Tibial artery (tissue), 4 donors: ENCODE data around the gene KCNT1.

Experiments used
- DNase-seq, 2 donors: peaks; one replicate each; pipeline ENCODE4 v3.0.0-alpha.2; 2019
- H3K27ac ChIP-seq, 2 donors: fragments of 200-600 bp; sonication (generic) in 1 of 2; 1 replicate in 1 of 2; 2 replicates in 1 of 2; pipeline ENCODE4 v1.5.1; 2018 to 2019; ENCODE audit warnings: mild to moderate bottlenecking in 1 of 2
- H3K27me3 ChIP-seq, 2 donors: fragments of 200-600 bp; sonication (generic) in 1 of 2; one replicate each; pipeline versions ENCODE4 v1.5.1 to v1.6.0; 2016 to 2019
- H3K36me3 ChIP-seq, 3 donors: fragments of 200-600 bp; sonication (generic) in 2 of 3; one replicate each; pipeline ENCODE4 v1.5.1; 2016 to 2019; ENCODE audit warnings: mild to moderate bottlenecking in 2 of 3
- H3K4me1 ChIP-seq, 4 donors: fragments of 200-600 bp; sonication (generic) in 2 of 4; 1 replicate in 3 of 4; 2 replicates in 1 of 4; pipeline ENCODE4 v1.5.1; 2016 to 2019
- H3K4me3 ChIP-seq, 2 donors: fragments of 200-600 bp; sonication (generic) in 1 of 2; 1 replicate in 1 of 2; 2 replicates in 1 of 2; pipeline ENCODE4 v1.5.1; 2018 to 2019; ENCODE audit warnings: mild to moderate bottlenecking in 2 of 2
- H3K9me3 ChIP-seq, 3 donors: fragments of 200-600 bp; sonication (generic) in 1 of 3; one replicate each; pipeline ENCODE4 v1.5.1; 2016 to 2019
- CTCF ChIP-seq, 2 experiments: fragments of 200-600 bp in 1 of 2; fragments of 450-650 bp in 1 of 2; IDR thresholded peaks; one replicate each; pipeline ENCODE4 v1.5.1; 2017 to 2019; ENCODE audit warnings: antibody characterized with exemption in 2 of 2, mild to moderate bottlenecking in 1 of 2, moderate library complexity in 1 of 2
- intact Hi-C: fragments of 100-400 bp; cut with DNase I; formaldehyde crosslinking; loops from one replicate; pipeline ENCODE4 v1.15.0; 2023; ENCODE audit warnings: low total_unique reads

Gene KCNT1

GRCh38 chr9:135802876-135803419, 101.0 kb downstream of the KCNT1 start:
- H3K27me3 ChIP-seq: no peaks in the 10 kb centered on the region
- H3K4me3 ChIP-seq: no peak overlapping the region
- H3K36me3 ChIP-seq: no peaks in the 10 kb centered on the region
- no peak for DNase-seq
- intact Hi-C loops: no loop called here
- no peak for TF ChIP-seq CTCF (IDR thresholded peaks at IDR 0.05)
- H3K4me1 ChIP-seq: peaks cover 0 to 26% (median 20%) of the 10 kb centered on the region in 4 donors
- H3K27ac ChIP-seq: no peak overlapping the region
- H3K9me3 ChIP-seq: no peaks in the 10 kb centered on the region

DNA sequence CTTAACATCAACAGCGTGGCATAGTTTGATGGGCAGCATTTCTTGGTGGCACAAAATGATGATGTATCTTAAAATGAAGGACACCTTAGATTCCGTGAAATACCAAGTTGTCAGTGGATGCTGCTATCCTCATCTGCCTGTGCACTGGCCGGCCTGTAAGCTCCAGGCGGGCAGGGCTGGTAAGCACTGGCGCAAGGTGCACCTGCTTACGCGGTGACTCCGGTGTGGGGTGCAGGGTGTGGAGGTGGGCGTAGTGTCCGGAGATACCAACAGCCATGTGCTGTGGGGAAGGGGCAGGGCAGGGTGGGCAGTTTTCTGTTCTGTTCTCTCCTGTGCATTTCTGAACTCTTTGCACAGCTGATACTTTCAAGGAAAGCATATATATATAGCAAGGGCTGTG, 101.5 kb downstream of the KCNT1 start:
- peaks cover 0 to 21% (median 15%) of the 10 kb centered on the region in 4 donors for H3K4me1 ChIP-seq
- H3K27me3 ChIP-seq: no peaks in the 10 kb centered on the region
- no peak for TF ChIP-seq CTCF (IDR thresholded peaks at IDR 0.05)
- H3K36me3 ChIP-seq: no peaks in the 10 kb centered on the region
- no peaks in the 10 kb centered on the region for H3K9me3 ChIP-seq
- intact Hi-C loops: no loop called here
- no peak for DNase-seq
- no peak overlapping the region for H3K27ac ChIP-seq
- H3K4me3 ChIP-seq: no peak overlapping the region

DNA sequence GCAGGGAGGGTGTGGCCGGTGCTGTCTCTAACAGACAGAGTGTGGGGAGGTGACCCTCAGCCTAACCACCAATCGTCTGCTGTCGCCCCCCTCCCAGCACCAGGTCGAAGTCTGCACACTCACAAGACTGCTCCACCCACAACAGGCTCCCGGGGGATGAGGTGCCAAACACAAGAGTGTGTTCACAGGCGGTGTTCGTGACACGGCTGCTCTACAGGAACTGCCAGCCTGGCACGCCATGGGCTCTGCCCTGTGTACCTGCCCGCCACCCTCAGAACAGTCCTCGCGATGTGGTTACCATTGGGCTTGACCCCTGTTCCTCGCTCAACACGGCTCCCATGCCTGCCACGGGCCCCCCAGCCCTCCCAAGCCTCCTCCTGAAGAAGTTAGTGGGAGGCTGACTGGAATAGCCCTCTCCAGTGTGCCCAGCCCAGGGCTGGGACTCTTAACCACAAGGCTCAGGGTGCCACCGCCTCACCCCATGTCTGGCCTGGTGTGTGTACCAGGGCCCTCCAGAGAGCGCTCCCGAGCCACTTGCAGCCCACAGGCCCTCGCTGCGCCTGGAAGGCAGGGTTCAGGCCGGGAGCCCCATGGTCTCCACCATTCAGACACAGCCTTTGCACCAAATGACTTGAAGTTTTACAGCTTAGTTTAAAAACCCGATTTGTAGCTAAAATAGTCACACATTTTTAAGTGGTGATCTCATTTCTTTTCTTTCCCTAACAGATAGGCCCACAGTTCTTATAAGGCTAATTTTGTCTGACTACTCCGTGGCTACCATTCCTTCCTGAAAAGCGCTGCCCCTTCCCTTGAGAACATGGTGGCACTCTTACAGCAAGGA, 102.8 kb downstream of the KCNT1 start:
- Histone ChIP-seq H3K27ac (peak overlapping the region in 1 of 2 donors; percentile 8), H3K27me3 (no peaks in the 10 kb centered on the region), H3K36me3 (peaks cover 0 to 3% (median 2%) of the 10 kb centered on the region in 3 donors), H3K4me3 (no peak overlapping the region), H3K4me1 (peaks cover 0 to 16% (median 12%) of the 10 kb centered on the region in 4 donors), H3K9me3 (no peaks in the 10 kb centered on the region)
- intact Hi-C loops: no loop called here
- TF ChIP-seq CTCF (IDR thresholded peaks at IDR 0.05): no peak
- DNase-seq: no peak

- Histone ChIP-seq H3K27me3 (no peaks in the 10 kb centered on the region), H3K9me3 (no peaks in the 10 kb centered on the region), H3K4me1 (peaks cover 0 to 16% (median 12%) of the 10 kb centered on the region in 4 donors), H3K36me3 (peaks cover 6 to 11% (median 9%) of the 10 kb centered on the region in 3 donors), H3K4me3 (no peak overlapping the region), H3K27ac (peak overlapping the region in 1 of 2 donors; percentile 8)
- no peak for DNase-seq
- no peak for TF ChIP-seq CTCF (IDR thresholded peaks at IDR 0.05)
- intact Hi-C loops: no loop called here
Observed at GRCh38 chr9:135805422-135806022, 103.5 kb downstream of the KCNT1 start.

DNA sequence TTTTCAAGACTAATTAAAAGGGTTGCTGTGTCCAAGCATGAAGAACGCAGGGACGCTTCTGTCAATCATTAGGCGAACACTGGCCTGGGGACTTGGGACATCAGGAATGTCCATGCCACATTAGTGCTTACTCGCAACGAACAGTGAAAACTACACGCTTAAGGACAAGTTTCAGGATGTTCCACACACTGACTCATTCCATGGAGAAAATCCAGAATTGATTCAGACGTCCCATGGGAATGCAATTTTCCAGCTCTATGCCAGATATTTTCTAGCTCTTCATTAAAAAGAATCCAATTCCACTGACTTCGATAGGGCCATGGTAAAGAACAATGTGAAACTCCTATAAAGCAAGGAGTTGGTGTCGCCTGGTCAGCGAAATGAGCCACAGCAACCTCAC, 107.2 kb downstream of the KCNT1 start:
- TF ChIP-seq CTCF (IDR thresholded peaks at IDR 0.05): no peak
- no peak for DNase-seq

More for the DNA sequence above, 107.2 kb downstream of the KCNT1 start:
- Histone ChIP-seq H3K4me3 (no peak overlapping the region), H3K36me3 (peaks cover 24 to 47% (median 35%) of the 10 kb centered on the region in 3 donors), H3K27ac (no peak overlapping the region), H3K27me3 (no peaks in the 10 kb centered on the region), H3K4me1 (peaks cover 0 to 16% (median 12%) of the 10 kb centered on the region in 4 donors), H3K9me3 (no peaks in the 10 kb centered on the region)
- intact Hi-C loops: no loop called here
